Stimulated activated CD8-positive, alpha-beta memory T cell treated with anti-CD3 and anti-CD28 coated beads, Interleukin-12 subunit alpha, Interleukin-12 subunit beta, amount 100 ng/mL, for 24 hours (primary cell): ENCODE measurements around the gene FIGNL2.
"Not testable (repeated sequence)": the region's sequence is repeated elsewhere in the genome, so short reads cannot be mapped to it uniquely, and the experiment has no call there.

Experiments used
- DNase-seq: peaks from one replicate; pipeline ENCODE4 v3.0.0-alpha.2; 2020; ENCODE audit errors: extremely low read depth

Gene FIGNL2, protein sequence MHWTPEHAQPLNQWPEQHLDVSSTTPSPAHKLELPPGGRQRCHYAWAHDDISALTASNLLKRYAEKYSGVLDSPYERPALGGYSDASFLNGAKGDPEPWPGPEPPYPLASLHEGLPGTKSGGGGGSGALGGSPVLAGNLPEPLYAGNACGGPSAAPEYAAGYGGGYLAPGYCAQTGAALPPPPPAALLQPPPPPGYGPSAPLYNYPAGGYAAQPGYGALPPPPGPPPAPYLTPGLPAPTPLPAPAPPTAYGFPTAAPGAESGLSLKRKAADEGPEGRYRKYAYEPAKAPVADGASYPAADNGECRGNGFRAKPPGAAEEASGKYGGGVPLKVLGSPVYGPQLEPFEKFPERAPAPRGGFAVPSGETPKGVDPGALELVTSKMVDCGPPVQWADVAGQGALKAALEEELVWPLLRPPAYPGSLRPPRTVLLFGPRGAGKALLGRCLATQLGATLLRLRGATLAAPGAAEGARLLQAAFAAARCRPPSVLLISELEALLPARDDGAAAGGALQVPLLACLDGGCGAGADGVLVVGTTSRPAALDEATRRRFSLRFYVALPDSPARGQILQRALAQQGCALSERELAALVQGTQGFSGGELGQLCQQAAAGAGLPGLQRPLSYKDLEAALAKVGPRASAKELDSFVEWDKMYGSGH

DNA sequence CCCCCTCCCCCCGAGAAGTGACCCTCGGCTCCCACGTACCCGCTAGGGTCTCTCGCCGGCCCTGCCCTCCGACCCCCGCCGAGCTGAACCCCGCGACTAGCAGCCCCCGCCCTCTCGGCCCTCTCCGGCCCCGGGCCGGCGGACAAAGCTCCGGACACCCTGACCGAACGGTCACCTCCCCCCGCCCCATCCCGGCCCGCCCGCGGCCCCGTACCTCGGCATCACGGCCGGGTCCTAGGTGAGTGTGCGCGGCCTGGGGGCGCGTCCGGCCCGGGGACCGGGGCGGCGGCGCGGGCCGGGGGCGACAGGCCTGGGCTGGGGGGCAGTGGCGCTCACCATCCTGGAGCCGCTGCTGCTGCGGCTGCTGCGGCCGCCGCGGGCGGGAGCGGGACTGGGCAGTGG, at the start of gene FIGNL2:
Gene FIGNL2 (minus strand): TSS at position 393 of the 402 bp plus-strand sequence. CDS start 26,305 bp downstream, outside the sequence.
- DNase-seq: no peak

DNA sequence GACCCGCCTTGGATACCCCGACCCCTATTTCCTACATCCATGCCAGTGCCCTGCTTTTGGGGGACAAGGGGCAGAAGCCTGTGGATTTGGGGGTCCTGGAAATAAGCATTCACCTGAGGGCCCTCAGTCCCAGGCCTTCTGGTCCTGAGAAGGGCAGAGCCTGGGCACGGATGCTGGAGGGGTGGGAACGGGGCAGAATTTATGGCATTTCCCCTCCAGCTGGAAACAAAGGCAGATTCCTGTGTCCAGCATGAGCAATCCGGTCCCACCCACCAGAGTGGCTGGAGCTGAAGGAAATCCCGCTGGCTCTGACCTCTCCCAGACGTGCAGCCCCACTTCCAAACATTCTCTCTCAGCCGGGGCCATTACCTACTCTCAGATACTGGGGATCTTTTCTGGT, 48.7 kb upstream of the FIGNL2 start:
- DNase-seq: no peak

DNA sequence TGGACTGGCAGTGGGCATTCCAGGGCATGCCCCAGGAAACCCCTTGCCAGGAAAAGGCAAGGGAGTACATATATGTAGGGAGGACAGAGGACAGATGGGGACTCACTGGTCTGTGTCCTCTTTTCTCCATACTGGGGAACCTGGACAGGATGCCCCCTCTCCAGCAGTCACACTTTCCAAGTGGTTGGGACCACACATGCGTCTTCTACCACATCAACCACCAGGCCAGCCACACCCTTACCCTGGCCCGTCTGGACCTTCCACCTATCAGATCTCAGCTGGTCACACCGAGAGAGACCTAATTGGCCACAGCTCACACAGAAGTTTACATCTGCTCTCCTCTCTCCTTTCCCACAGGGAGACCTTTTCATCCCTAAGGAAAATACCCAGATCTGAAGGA, 47.7 kb upstream of the FIGNL2 start:
- DNase-seq: no peak

DNA sequence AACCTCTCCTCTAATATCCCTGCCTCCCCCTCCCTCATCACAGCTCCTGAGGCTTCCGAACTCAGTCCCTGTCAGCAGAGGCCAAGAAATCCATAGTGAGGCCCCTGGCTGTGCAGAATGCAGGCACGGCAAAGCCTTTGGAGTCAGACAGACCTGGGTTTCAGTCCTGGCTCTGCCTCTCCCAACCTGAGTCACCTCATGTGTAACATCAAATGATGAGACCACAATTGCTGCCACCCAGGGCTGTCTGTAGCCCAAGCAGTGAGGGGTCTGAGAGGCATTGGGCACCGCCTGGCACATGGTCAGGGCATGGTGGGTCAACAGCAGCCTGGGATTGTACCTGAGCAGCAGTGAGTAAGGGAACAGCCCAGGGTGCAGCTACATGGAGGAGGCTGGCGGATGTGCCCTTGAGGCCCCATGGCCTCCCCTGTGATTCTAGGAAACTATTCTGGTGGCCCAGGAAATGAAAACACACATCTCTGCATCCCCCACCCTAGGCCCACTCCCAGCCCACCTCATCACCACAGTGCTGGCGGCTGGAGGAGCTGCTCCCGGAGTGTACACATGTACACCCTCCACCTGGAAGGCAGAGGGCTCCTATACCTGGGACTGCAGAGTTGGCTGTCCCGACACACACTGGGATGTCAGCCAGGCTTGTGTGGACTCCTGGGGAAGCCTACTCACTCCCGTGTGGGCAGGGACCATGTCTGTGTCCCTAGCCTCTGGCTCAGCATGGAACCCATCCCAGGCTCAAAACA, 47.0 kb upstream of the FIGNL2 start:
- DNase-seq: no peak

DNA sequence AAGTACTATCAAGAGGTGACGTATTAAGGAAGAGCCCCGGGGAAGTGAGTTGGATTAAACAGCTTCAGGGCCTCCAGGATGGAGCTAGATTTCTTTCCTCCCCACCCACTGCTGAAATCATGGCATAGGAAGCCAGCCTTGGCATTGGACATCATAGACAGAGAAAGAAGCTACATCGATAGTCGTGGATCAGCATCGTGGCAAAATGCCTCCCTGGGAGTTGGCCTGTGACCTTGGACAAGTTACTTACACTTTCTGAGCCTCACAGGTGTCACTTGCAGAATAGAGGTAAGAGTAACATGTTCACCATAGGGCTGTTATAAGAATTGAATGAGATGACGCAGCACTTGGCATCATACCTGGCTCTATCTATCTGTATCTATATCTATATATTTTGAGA, 45.3 kb upstream of the FIGNL2 start:
- no peak for DNase-seq

DNA sequence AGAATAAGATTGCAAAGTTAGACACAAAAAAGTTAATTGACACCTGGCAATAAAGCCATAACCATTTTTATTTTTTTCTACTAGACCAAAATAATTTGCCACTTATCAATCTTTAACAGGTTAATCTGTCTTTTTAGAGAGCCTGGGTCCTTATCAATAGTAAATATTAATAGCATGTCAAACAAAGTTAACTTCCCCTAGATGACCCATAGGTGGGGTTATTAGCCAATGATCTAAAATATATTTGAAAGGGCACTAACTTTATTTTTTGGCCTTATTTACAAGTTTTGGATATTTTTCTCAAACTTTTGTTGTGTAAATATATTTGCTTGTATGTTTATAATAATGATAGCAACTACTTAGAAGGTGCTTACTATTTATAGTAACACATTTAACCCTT, 43.3 kb upstream of the FIGNL2 start:
- no peak for DNase-seq

DNA sequence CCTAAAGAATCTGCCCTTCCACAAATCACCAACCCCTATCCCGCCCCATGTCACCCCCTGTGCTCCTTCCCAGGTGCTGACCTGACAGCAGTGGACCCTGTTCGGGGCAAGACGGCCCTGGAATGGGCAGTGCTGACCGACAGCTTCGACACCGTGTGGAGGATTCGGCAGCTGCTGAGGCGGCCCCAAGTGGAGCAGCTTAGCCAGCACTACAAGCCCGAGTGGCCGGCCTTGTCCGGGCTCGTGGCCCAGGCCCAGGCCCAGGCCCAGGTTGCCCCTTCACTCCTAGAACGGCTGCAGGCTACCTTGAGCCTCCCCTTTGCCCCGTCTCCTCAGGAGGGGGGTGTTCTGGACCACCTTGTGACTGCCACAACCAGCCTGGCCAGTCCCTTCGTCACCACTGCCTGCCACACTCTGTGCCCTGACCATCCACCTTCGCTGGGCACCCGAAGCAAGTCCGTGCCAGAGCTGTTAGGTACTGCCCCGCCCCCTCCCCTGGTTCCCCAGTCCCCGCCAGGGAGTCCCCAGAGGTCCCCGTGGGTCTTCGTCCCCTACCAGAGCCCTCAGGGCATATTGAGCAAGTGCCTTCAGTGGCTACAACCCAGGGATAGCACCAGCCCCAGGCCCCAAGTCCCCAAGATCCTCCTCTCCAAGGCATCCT, 42.1 kb upstream of the FIGNL2 start:
- DNase-seq: no peak

DNA sequence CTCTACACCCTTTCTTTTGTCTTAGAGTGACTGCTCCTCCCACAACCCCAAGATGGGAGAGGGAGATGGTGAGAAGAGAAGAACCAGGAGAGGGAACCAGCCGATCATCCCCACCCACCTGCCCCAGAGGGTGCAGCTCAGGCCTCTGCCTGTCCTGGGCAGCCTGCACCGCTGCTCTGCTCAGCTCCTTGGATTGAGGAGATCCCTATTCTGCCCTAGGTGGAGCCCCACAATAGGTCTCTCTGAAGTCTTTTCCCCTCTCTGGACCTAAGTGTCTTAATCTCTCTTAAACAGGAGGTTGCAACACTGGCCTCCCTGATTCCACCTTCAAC, 41.6 kb upstream of the FIGNL2 start:
- DNase-seq: no peak

DNA sequence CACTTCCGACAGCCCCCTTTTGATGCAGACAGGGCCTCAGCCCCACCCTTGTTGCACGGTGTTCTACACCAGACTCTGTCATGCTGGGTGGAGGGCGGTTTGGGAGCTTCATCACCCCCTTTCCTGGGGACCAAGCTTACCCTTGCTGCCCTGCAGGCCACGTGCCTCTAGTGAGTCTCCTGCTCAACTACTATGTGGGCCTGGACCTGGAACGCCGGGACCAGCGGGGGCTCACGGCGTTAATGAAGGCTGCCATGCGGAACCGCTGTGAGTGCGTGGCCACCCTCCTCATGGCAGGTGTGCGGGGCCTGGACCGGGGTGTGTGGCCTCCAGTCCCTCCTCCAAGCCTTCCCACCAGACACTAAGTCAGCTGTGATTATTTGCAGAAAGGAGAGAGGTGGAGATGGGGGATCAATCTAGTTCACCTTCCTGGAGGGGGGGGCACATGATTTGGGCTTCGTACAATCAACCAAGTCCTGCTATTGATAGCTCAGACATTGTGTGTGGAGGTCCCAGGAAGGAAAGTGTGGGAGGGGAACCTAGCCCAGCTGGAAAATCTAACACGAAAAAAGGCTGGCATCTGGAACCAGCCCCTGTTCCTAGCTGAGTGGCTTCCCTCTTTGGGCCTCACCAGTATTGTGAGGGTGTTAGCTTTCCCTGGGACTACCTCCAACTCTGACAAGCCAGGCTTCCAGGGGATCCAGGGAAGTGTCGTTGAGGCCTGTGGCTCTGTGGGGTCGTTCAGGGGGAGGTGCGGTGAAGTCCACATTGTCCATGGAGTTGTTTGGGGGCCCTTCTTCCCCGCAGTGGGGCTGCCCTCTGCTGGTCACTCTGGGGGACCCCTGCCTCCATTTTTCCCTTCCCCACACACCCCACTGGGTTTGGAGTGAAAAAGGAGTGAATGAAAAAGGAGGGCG, 41.0 kb upstream of the FIGNL2 start:
- no peak for DNase-seq

DNA sequence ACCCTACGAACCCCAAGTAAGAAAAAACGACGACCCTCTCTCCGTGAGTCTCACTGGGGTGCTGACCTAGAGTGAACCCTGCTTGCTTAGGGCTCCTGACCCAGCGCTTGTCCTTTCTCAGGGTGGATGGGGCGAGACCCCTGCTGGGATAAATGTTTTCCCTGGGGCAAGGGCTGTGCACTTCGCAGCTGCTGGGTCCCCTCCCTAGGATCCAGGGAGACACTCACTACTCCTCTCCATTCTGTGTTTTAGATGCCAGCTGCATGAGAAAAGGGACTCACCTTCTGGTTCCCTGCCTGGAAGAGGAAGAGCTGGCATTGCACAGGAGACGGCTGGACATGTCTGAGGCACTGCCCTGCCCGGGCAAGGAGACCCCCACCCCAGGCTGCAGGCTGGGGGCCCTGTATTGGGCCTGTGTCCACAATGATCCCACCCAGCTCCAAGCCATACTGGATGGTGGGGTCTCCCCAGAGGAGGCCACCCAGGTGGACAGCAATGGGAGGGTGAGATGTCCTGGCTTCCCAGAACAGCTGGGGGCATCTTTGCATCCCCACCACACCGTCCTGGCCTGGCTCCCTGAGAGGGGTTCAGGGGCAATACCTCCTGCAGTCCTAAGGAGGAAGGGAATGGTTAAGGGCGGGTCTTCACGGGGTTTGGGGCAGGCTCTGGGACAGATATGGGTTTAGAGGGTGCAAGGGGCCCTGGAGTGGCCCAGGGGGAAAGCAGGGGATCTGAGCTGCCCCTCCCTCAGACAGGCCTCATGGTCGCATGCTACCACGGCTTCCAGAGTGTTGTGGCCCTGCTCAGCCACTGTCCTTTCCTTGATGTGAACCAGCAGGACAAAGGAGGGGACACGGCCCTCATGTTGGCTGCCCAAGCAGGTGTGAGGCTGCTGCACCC, 40.0 kb upstream of the FIGNL2 start:
- DNase-seq: no peak

DNA sequence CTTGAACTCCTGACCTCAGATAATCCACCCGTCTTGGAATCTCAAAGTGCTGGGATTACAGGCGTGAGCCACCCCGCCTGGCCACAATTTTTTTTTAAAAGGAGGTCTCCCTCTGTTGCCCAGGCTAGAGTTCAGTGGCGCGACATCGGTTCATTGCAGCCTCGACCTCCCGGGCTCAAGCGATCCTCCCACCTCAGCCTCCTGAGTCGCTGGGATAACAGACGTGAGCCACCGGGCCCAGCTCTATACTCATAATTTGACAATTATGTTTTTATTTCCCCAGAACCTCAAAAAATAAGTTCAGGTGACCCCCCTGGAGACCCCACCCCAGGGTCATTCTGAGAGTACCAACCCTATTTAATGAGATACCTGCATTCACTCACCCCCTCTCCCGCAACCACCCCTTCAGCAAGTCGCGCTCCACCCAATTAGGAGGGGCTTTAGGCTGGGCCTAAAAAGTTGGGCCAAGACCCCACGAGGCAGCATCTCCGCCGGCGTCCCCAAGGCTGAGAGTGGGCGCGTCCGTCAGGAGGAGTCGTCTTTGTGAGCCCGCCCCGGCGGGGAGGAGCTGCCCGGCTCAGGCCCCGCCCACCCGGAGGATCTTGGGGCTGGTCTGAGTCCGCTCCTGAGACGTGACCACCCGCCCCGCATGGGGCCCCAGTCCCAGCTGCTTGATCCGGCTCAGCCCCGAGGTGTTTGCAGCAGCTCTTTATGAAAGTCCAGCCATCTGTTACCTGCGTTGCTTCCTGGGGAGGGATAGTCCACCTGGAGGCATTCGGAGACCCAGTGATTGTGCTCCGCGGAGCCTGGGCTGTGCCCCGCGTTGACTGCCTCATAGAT, 39.2 kb upstream of the FIGNL2 start, which contains the start of gene ANKRD33:
Gene ANKRD33 (plus strand): TSS at position 628 of the 840 bp plus-strand sequence. CDS start 84 bp downstream, at position 712.
- no peak for DNase-seq

DNA sequence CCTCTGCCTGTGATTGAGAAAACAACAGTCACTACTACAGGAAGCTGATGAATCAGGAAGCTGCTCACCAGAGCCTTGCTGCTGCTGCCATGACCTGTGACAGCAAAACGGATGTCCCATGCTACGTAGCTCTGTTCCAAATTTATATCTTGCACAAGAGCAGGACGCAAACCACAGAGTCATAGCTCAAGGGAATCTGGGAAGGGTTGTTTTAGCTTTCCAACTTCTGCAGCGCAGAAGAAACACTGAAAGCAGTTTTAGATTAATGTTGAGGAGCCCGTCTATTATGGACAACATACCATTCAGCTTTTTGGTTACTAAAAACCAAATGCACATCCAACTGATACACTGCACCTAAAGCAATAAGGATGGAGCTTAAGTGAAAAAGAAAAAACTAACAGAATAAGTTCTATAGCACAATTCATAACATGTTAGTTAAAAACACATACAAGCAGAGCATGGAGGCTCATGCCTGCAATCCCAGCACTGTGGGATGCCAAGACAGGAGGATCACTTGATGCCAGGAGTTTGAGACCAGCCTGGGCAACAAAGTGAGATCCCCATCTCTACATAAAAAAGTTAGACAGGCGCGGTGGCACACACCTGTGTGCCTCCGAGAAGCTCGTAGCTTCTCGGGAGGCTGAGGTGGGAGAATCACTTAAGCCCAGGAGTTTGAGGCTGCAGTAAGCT, 37.6 kb upstream of the FIGNL2 start:
- DNase-seq: no peak

DNA sequence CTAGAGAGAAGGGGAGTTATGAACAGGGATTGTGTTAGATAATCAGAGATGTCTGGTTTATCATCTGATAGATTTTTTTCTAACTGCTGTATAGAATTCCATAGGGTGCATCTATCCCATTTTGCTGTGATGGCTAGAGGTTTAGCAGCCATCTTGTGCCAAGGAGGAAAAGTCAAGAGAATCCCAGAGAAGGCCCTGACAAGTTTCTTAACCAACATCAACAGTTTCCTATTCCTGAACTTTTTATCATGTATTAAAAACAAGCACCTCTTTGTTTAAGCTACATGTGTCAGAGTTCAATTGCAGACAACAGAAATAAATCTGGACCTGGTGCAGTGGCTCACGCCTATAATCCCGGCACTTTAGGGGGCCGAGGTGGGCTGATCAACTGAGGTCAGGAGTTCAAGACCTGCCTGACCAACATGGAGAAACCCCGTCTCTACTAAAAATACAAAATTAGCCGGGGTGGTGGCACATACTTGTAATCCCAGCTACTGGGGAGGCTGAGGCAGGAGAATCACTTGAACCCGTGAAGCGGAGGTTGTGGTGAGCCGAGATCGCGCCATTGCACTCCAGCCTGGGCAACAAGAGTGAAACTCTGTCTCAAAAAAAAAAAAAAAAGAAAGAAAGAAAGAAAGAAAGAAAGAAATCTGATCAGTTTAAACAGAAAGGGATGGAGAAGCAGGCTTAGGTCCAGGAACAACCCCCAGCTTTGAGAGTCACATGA, 36.9 kb upstream of the FIGNL2 start:
- DNase-seq: not testable (repeated sequence)

DNA sequence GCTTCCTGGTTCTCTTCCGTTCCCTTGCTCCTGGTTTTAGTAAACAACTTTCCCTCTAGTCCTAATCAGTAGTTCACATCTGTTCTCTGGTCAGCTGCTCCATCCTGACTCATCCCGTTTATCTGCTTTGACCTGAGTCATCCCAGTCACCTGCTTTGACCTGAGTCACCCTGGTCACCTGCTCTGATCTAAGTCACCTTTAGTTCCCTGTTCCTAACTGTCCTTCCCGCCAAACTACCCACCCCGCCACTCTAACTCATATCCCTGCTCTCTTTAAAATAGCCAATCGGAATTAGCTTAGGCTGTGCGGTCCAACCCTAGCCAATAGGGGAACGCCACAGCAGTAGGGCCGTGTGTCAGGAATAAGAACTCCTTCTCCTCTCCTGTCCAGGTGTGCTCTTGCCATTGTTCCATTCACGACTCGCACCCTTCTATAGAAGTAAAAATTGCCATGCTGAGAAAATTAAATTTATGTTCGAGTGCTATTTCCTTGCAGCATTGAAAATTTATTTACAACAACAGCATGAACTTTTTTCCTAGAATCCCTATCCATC, 36.2 kb upstream of the FIGNL2 start:
- DNase-seq: no peak

DNA sequence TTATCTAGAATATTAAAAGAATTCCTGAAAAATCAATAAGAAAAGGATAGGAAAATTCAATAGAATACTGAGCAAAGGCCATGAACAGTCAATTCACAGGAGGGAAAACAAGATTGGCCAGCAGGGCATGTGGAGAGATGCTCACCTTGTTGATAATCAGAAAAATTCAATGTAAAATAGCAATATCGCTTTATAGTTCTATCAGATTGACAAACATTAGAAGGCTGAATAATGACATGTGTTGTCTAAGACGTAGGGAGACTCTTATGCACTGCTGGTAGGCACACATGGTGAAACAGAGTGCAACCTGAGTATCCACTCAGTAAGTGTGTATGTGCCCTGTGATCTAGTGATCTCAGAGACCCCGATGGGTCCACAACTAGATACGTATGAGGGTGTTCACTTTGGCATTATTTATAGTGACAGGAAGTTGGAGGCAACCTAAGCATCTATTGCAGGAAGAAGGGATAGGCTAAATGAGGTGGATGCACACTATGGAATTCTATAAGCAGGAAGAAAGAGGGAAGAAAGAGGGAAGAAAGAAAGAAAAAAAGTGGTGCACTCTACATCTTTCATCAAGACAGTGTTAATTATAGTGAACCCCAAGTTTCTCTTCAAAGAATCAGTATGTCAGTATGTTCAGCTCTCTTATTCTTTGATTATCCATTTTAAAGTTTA, 35.6 kb upstream of the FIGNL2 start:
- no peak for DNase-seq

DNA sequence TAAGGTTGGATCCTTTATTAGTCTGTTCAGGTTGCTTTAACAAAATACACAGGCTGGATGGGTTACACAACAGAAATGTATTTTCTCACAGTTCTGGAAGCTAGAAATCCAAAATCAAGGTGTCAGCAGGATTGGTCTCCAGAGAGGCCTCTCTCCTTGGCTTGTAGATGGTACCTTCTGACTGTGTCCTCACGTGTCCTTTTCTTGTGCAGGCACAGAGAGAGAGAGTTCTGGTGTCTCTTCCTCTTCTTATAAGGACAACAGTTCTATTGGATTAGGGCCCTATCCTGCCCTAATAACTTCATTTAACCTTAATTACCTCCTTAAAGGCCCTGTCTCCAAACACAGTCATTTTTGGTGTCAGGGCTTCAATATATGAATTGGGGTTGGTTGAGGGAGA, 34.8 kb upstream of the FIGNL2 start:
- DNase-seq: no peak

DNA sequence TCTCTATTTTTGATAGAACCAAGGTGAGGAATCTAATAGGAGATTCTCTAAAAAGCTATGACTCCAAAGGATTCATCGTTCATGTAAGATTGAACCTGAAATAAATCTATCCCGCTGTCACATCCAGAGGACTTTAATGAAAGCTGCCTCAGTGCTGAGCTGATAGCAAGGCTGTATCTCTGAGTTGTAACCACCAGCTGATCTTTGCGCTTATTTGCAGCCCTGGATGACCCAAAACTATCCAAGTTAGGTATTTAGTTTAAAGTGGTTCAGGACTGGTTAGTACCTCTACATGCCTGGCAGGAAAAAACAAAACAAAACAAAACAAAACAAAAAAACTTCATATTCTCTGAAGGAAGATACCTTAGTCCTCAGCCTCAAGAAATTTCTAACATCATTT, 30.6 kb upstream of the FIGNL2 start:
- no peak for DNase-seq
